CD1c-positive myeloid dendritic cell (primary cell): ENCODE measurements around the gene OPTN.
"Not testable (repeated sequence)": the region's sequence is repeated elsewhere in the genome, so short reads cannot be mapped to it uniquely, and the experiment has no call there.

Experiments
- DNase-seq: peaks from one replicate; pipeline ENCODE4 v3.0.0-alpha.2; 2016; ENCODE audit errors: extremely low spot score

Gene OPTN

DNA sequence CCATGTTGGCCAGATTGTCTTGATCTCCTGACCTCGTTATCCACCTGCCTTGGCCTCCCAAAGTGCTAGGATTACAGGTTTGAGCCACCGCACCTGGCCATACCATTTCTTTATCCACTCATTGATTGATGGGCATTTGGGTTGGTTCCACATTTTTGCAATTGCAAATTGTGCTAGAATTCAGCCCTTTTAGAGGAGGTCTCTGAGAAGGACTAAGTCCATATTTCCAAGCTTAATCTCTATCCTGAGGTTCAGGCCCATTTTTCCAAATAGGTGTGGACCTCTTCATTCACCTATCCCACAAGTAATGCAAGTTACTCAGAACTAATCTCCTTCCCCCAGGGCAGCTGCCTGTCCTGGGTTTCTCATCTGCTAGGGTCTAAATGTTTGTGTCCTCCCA lies 9.7 kb upstream of the OPTN start:
- no peak for DNase-seq

DNA sequence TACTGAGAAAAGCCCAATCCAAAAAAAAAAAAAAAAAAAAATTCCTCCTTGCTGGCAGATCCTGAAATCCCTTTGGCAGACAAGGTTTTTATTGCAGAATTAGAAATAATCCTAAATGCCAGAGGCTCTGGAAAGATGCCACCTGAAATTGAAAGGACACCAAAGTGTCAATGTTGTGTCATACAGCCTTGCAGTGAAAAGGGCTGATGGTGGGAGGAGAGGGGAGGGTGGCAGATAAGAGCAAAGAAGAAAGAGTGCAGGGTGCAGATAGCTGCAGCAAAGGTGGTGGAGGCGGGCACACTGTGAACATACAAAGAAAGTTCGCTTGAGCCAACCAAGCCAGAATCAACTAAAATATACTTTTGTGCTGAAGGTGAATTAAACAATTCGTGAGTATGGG lies 8.2 kb upstream of the OPTN start:
- DNase-seq: no peak

DNA sequence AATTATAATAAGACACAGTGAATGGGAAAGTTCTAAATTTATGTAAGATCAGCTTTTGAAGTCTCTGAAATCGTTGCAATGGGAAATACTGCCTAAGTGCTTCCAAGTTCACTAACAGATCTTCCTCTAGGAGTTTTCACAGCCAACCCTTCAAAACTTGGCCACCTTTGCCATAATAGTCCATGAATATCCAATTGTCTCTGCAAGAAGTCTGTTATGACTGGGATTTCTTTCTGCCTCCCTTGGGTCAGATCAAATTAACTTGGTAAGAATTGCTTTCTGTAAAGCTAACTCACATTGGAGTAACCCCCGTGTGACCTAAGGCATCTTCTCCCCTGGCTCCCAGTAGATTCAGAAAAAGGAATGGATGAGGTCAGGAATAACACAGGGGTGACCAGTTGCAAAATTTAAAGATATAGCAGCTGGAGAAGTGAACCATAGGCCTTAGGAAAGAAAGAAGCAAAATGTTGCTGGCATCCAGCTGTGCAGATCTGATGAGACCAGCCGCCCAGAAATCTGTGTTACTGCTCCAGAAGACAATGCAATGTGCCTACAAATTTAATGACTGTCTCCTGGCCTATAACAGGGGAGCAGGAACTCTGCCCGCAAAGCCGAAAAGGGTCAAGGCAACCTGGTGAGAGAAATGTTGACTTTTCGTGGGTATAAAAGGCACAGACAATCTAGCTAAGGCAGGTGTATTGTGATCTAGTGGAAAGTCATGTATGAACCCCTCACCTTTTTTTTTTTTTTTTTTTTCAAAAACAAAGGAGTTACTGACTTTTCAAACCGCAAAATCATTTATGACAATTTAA lies 7.5 kb upstream of the OPTN start:
- DNase-seq: no peak

DNA sequence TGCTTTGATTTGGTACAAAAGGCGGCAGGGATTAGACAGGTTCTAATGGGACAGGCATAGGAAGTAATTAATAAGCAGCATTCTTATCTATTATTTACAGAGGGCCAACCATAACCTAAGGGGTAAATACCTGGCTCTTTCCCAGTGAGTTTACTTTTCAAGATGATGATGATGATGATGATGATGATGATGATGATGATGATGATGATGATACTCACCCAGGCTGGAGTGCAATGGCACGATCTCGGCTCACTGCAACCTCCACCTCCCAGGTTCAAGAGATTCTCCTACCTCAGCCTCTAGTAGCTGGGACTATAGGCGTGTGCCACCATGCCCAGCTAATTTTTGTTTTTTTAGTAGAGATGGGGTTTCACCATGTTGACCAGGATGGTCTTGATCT lies 5.9 kb upstream of the OPTN start:
- not testable (repeated sequence) for DNase-seq

DNA sequence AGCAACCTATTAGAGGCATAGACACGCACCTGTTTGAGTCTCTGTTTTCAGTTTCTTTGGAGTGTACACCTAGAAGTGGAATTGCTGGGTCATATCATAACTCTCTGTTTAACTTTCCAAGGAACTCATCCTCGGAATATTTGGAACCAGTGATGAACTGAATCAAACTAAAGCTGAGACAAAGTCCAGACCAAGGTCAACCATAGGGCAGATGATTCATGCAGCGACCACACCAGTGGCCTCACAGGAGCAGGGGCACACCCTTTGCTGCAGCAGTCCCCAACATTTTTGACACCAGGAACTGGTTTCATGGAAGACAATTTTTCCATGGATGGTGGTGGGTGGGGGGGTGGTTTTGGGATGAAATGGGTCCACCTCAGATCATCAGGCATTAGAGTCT lies 4.9 kb upstream of the OPTN start:
- no peak for DNase-seq

DNA sequence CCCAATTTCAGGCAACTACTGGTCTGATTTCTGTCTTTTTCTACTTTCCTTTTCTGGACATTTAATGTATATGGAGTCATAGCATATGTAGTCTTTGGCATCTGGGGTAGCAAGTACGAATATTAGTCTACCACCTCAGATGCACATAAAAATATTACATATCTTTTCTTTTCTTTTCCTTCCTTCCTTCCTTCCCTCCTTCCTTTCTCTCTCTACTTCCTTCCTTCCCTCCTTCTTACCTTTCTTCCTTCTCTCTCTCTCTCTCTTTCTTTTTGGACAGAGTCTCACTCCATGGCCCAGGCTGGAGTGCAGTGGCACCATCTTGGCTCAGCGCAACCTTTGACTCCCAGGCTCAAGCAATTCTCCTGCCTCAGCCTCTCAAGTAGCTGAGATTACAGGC lies 4.0 kb upstream of the OPTN start:
- no peak for DNase-seq

DNA sequence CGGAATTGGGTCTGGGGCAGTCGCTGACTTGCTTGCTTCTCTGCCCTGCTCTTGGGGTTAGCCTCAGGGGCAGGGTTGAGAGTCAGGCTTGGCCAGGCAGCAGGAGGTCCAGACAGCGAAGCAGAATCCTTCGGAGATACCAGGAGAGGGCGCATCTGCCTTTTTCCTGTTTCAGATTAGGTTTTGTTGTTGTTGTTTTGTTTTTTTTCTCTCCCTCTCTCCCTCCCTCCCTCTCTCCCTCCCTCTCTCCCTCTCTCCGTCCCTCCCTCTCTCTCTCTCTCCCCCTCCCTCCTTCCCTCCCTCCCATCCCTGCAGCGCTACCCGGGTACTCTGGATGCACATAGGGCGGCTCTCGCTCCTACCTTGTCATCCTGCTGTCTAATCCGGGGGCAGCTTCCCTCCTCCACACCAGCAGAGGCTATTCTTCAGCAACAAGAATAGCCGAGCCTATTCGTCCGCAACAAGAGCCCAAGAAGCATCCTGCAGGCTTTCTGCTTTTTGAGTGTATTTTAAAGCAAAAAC lies 758 bp upstream of the OPTN start:
- DNase-seq: peak; percentile 22

DNA sequence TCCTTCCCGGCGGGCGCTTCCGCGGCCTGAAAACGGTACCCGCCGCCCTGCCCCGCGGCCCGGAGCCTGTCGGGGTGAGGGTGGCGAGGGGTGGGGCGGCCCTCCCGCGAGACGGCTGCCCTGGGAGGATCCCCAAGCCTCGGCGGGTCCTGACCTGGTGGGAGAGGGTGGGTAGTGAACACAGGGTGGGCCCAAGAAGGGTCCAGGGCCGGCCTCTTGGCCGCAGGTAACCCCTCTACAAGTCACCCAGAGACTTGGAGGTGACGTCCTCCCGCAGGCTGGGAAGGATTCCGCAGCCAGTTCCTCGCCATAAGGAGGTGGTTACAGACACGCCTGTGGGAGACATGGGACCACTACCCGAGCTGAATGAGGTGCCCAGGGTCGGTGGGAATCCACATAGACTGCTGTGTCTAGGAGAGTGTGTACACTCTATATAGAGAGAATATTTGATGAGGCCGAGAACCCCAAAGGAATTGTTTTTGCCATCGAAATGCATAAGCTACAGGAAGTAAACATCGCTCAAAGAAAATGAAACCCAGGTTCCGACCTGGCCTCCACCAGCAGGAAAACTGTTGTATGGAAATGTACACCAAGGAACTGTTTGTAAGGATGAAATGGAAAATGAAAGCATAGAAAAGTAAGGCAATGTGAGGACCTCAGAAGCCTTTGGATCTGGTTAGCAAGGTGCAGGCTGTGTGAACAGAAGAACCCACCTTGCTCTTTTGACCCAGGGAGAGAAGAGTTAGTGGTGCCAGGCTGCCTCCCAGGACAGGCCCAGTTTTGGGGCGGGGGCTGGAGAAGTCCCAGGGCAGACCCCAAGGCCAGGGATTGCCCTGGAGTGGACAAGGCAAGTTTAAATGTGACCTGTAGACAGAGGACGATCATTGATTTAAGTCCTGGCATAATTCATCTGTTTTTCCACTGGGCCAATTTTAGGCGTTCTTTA lies 659 bp downstream of the OPTN start:
- DNase-seq: no peak

DNA sequence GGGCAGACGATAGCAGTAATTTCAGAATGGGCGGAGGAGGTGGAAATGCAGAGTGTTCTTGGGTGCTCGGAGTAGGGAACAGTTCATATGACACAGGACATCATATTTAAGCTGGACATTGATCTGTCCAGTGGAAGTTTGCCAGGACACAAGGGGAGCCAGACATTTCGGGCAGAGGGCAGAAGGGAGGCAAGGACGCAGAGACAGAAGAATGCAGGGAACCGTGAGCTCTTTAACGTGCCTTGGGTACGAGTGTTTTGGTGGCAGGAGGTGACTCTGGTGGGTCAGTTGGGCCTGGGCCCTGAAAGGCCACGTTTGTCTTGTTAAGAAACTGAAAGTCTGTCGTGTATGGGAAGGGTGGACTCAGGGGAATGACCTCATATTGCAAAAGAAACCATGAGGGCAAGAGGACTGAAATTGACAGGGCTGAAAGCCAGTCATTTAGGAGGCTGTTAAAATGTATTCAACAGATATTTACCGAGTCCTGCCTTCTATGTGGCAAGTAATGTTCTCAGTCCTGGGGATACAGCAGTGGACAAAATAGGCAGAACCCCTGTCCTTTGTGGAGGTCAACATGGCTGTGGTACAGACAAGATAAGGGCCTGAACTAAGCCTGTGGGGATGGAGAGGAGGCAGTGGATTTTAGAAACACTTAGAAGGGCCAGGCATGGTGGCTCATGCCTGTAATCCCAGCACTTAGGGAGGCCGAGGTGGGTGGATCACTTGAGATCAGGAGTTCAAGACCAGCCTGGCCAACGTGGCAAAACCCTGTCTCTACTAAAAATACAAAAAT lies 2.2 kb downstream of the OPTN start:
- no peak for DNase-seq

DNA sequence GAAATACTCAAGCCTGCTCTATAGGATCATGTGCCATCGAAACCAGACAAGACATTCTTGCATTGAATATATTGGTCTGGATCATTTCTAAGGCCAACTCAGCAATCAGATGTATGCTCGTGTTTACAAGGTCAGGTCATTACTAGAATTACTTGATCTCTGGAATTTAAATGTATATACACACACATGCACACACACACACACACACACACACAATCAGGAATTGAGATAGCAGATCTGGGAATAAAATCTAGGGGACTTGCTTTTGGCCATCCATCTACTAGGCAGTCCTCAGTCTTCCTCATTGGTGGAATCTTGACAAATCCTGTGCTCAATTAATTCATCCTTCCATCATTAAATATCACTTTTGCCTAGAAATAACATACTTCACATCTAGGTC lies 3.6 kb downstream of the OPTN start:
- no peak for DNase-seq

DNA sequence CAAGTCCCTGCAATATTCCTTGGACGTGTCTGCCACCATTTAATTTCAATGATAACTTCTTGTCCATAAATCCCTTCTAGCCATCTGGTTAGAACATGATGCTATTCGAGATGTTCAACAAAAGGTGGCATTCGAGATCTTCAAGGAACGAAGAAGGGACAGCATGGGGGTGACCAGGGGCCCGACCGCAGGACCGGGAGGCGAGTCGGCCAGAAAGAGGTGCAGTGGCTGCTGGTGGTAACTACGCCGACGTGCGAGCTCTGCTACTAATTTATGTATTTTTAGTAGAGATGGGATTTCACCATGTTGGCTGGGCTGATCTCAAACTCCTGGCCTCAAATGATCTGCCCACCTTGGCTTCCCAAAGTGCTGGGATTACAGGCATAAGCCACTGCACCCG lies 4.7 kb downstream of the OPTN start:
- DNase-seq: no peak

DNA sequence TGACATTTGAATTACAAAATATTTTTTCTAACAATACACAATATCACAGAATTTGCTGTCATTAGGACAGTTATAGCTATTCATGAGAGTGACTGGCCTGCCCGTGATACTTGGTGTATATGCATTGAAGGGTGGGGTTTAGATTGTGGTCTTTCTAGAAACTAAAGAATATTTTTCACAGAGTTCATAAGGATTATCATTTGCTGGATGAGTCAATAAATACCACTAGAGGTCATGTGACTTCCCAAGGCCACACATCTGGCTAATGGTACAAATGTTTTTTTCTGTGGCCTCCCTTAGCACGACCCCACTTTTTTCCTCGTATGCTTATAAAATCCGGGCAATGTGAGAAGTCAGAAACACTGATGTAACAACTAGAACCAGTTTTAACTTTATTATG lies 5.2 kb downstream of the OPTN start:
- DNase-seq: no peak

DNA sequence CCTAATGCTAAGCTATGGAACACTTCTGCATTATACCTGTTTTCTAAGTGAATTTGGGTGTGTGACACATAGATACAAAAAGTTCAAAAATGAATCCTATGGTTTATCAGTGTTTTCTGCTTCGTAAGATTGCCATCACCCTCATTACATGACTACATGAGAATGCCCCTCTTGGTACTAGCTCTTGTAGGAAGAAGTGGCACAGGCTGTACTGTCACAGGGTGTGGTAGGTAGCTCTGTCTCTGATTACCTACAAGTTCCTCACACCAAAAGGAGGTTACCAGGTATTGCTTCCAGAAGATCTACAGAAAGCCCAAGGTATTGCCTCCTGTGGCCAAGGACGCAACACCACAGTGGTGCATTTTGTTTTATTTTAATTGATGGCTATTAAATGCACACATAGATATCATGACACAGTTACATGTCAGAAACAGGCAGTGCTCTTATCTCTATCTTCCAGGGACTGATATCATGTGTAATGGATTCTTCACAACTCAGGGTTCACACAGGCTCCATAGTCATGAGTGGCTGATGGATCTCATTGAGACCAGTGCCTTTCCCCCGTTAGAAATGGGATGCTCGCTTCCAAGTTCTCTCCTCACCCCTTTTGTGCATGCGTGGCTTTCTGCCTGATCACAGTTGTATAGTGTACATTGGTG lies 6.6 kb downstream of the OPTN start:
- no peak for DNase-seq

DNA sequence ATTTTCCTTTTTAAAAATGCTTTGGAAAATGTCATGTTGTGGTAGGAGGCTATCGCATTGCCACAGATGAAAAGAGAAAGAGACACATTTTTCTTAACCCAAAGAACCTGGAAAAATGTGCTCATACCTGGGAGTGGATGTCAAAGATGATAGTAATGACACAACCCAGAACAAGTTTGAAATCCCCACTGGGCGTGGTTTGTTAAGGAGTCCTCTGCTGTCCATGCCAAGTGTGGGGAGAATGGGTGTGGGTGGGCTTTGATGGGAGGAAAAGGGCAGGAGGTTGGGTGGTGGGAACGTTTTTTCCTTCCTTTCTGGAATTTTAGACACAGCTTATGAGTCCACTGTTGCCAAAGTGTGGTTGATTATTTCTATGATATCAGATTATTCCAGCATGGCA lies 10.9 kb downstream of the OPTN start:
- no peak for DNase-seq

DNA sequence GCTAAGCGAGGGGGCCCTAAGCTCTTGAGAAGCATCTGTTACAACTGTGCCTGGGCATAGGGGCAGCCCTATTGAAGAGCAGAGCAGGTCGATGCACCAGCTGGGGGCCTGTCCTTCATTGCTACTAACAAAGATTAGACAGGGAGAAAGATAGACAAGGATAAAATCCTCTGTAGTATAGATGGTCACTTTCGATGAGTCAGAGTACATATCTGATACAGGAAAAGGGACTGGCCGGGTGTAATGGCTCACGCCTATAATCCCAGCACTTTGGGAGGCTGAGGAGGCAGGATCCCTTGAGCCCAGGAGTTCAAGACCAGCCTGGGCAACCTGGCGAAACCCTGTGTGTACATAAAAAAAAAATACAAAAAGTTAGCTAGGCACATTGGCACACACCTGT lies 13.6 kb downstream of the OPTN start:
- DNase-seq: no peak

DNA sequence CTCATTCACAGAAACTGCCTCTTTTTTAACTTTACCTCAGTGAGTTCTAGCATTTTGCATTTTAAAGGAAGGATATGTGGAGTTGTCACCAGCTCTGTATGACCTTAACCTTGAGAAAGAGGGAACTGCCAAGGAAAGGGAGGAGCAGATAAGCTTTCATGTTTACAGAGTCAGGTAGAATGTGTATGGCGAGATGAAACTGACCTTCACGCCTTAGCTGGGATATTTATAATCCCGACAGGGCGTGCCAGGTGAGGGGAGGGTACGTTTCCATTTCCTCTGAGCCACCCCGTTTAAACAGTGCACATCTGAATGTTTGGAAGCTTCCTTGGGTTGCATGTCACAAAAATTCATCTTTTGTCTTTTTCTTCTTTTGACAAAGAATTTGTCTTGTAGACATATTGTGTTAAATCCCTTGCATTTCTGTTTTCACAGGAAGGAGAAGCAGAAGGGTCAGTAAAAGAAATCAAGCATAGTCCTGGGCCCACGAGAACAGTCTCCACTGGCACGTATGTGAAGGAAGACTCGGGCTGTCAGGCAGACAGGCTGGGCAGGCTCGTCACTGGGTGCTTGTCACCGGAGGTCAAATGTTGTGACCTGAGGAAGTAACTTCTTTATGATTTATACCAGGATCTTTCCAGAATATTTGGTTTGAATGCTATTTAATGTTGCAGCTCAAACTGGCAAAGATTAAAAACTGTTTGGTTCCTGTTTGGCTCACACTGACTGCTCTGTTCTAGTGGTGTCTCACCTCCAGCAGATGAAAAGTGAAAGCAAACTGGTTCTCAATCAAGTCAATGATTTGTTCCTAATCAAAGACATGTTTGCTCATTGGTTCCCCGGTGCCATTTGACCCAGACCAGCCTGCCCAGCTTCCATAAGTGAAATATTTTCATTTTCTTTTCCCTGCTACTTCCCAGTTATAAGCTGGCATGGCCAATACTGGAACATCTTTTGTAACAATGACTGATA lies 16.2 kb downstream of the OPTN start:
- DNase-seq: no peak

DNA sequence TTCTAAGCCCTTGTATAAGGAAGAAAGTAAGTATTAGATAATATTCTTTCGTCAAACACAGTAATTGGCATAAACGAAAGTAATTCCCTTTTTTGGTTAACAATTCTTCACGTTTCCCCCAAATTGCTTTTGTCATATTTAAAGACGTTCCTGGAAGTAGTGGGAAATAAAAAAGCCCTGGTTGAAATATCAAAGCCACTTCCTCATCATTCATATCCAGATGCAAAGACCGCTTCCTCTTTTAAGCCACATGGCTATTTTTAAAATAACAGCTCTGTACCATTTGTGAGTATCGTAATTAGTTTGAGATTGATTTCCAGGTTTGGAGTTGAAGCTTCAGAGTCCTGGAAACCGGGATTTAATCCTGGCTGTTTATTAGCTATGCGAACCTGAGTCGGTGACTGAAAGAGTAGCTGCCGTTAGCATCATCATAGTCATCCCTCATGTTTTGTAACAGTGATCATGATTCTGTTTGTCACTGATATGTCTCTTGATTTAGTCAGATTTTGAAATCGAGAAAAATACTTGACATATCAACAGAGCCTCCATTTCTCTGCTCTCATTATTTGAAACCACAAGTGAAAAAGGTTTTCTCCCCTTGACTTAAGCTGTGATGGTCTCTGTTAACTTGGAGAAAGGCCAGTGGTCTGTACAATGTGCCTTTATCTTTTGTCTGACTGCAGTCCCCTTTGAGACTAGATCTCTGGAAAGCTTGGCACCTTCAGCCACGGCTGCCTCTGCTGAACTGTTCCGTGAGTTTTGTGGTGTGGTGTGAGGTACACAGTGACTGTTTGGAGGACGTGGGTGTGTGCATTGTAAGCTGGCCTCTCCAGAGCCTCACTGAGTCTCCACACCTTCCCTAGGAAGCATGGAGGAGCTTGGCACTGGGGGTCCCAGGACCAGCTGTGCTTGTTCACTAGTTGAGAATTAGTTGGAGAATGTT lies 18.1 kb downstream of the OPTN start:
- DNase-seq: peak; percentile 83

DNA sequence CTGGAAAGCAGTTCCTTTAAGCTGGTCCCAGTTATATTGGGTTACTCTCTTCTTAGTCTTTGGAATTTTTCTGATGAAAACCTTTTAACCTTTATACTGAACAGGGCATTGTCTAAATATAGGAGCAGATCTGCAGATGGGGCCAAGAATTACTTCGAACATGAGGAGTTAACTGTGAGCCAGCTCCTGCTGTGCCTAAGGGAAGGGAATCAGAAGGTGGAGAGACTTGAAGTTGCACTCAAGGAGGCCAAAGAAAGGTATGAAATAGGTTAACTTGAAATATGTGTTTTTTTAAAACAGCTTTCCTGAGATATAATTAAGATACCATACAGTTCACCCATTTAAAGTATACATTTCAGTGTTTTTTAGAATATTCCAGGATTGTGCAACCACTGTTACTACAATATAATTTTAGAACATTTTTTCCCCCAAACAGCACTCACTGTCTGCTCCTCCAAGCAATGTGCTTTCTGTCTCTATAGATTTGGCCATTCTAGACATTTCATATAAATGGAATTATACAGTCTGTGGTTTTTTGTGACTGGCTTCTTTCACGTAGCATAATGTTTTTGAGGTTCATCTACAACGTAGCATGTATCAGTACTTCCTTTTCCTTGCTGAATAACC lies 18.9 kb downstream of the OPTN start:
- DNase-seq: no peak
